HEK293 (cell line): ENCODE measurements around the gene ASTN2.

Experiments
- CTCF ChIA-PET: fragments of 350-600 bp; formaldehyde crosslinking; extraction: SDS; loops from one replicate; lab custom pipeline; 2021; ENCODE audit warnings: antibody characterized with exemption; lab: Yijun Ruan, JAX
- POLR2A ChIA-PET: fragments of 300-600 bp; formaldehyde crosslinking; extraction: SDS; loops from one replicate; lab custom pipeline; 2020; ENCODE audit warnings: antibody characterized with exemption, inconsistent platforms; lab: Yijun Ruan, JAX
- H3K27ac ChIP-seq: fragments of 200-500 bp; sonication (Bioruptor generic); 2 replicates; pipeline ENCODE4 v1.5.1; 2014; ENCODE audit warnings: low read depth, low read length, control low read depth, inconsistent platforms; ENCODE audit errors: extremely low read depth
- H3K36me3 ChIP-seq, 2 experiments: fragments of 200-500 bp in 1 of 2; sonication (Bioruptor generic) in 1 of 2; 1 replicate in 1 of 2; 2 replicates in 1 of 2; pipeline ENCODE4 v1.5.1; 2014 to 2017; ENCODE audit warnings: inconsistent platforms in 2 of 2, low read length in 2 of 2; ENCODE audit not compliant: control insufficient read depth in 2 of 2, insufficient read depth in 1 of 2
- H3K4me1 ChIP-seq: fragments of 200-500 bp; sonication (Bioruptor generic); 2 replicates; pipeline ENCODE4 v1.5.1; 2014; ENCODE audit warnings: mild to moderate bottlenecking, low read length, inconsistent platforms; ENCODE audit not compliant: control insufficient read depth, insufficient read depth
- H3K4me3 ChIP-seq: 2 replicates; pipeline ENCODE4 v1.5.1; 2011; ENCODE audit warnings: low read depth, mild to moderate bottlenecking, control low read depth, low read length, moderate library complexity
- H3K9me3 ChIP-seq: fragments of 200-500 bp; sonication (Bioruptor generic); 2 replicates; pipeline ENCODE4 v1.5.1; 2014; ENCODE audit warnings: low read depth, low read length, inconsistent platforms; ENCODE audit not compliant: control insufficient read depth, insufficient read depth
- EGR2 ChIP-seq: fragments of 450-650 bp; formaldehyde crosslinking; IDR thresholded peaks from 2 replicates; pipeline ENCODE4 v1.5.1; 2016; ENCODE audit warnings: low read depth, missing biosample characterization, missing genetic modification characterization
- PRDM2 ChIP-seq: fragments of 450-650 bp; formaldehyde crosslinking; IDR thresholded peaks from 2 replicates; pipeline ENCODE4 v1.5.1; 2016; ENCODE audit warnings: missing biosample characterization, missing genetic modification characterization, borderline replicate concordance
- SETDB1 ChIP-seq: IDR thresholded peaks from one replicate; pipeline ENCODE4 v1.6.1; 2017; ENCODE audit warnings: mild to moderate bottlenecking, low read length, moderate library complexity, mixed read lengths; ENCODE audit not compliant: insufficient read length
- ZIC2 ChIP-seq: fragments of 450-650 bp; formaldehyde crosslinking; IDR thresholded peaks from 2 replicates; pipeline ENCODE4 v1.5.1; 2016; ENCODE audit warnings: missing biosample characterization, missing genetic modification characterization
- ZNF184 ChIP-seq: fragments of 450-650 bp; IDR thresholded peaks from 2 replicates; pipeline ENCODE4 v1.5.1; 2018; ENCODE audit warnings: missing biosample characterization, mild to moderate bottlenecking, missing genetic modification characterization
- ZNF202 ChIP-seq: fragments of 450-650 bp; formaldehyde crosslinking; IDR thresholded peaks from 2 replicates; pipeline ENCODE4 v1.5.1; 2016; ENCODE audit warnings: missing biosample characterization, missing genetic modification characterization, borderline replicate concordance
- ZNF324 ChIP-seq: fragments of 450-650 bp; formaldehyde crosslinking; IDR thresholded peaks from 2 replicates; pipeline ENCODE4 v1.5.1; 2016; ENCODE audit warnings: missing biosample characterization, missing genetic modification characterization
- ZNF341 ChIP-seq: fragments of 450-650 bp; formaldehyde crosslinking; IDR thresholded peaks from 2 replicates; pipeline ENCODE4; 2016; ENCODE audit warnings: low read depth, missing biosample characterization, missing genetic modification characterization
- ZNF366 ChIP-seq: fragments of 450-650 bp; formaldehyde crosslinking; conservative IDR thresholded peaks from 2 replicates; pipeline ENCODE4 v1.5.1; 2016; ENCODE audit warnings: missing biosample characterization, missing genetic modification characterization
- ZNF626 ChIP-seq: fragments of 450-650 bp; sonication (Bioruptor Pico); formaldehyde crosslinking; IDR thresholded peaks from 2 replicates; pipeline ENCODE4 v1.5.1; 2018; ENCODE audit warnings: missing biosample characterization, missing genetic modification characterization, inconsistent platforms
- ZNF707 ChIP-seq: fragments of 450-650 bp; formaldehyde crosslinking; IDR thresholded peaks from 2 replicates; pipeline ENCODE4 v1.5.1; 2016; ENCODE audit warnings: missing biosample characterization, missing genetic modification characterization
- ZNF785 ChIP-seq: fragments of 450-650 bp; formaldehyde crosslinking; IDR thresholded peaks from 2 replicates; pipeline ENCODE4 v1.5.1; 2016; ENCODE audit warnings: missing biosample characterization, missing genetic modification characterization
- TF ChIP-seq, protein P1 (sequence below): fragments of 450-650 bp; formaldehyde crosslinking; IDR thresholded peaks from 2 replicates; pipeline ENCODE4 v1.5.1; 2016; ENCODE audit warnings: missing biosample characterization, missing genetic modification characterization

ASTN2 gene

DNA sequence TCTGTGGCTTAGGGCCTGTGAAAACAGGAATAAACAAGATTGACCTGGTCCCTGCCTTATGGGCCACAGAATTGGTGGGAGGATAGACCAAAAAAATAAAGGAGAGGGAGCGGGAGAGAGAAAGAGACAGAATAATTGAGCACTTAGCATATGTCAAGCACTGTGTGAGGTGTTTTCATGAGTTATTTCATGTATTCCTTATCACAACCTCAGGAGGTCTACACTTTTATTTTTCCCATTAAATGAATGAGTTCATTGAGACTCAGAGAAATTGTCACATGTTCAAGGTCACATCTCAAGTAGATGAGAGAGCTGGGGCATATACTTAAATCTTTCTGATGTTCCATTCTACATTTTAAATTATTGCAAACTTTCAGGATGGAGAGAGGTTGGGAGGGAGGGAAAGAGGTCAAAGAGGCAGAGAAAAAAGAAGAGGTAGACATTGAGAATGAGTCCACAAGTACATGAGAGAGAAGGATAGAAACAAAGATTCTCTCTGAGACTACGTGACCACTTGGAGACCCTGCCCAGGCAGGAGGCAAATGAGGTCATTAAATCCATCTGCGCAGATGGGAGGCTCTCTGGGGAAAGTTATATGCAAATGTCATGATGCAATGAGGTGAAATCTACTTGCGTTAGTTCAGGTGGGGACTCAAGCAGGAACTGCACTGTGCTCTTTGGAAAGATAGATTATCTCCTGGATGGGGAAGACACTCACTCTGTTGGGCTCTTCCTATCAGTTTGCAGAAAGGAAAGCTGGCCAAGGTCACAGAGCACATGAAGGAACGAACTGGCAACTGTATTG, 1019.8 kb downstream of the ASTN2 start (continued):
- no peak for TF ChIP-seq PRDM2 (tag by site-specific recombination)
- no peak for TF ChIP-seq SETDB1
- peak; percentile 47 for TF ChIP-seq ZNF366 (tag by site-specific recombination)
- 0 out of 2 replicates have a peak, but pooled peaks have one; percentile 21 for TF ChIP-seq ZNF324 (tag by site-specific recombination)

GRCh38 chr9:116394070-116394469, 1020.8 kb downstream of the ASTN2 start:
- no peaks in the 10 kb centered on the region for H3K9me3 ChIP-seq
- no peaks in the 10 kb centered on the region for H3K36me3 ChIP-seq
- no peak overlapping the region for H3K4me3 ChIP-seq
- ChIA-PET CTCF (interaction anchor here (0.7 kb wide), 2 partner anchors 58 to 144 kb away, joined by 3 read pairs; no protein-coding TSS in a partner anchor), POLR2A (no interaction called here)
- H3K4me1 ChIP-seq = no peaks in the 10 kb centered on the region
- no peak overlapping the region for H3K27ac ChIP-seq
- TF ChIP-seq ZNF341 (tag by site-specific recombination) (no peak), EGR2 (tag by site-specific recombination) (peak; percentile 38; the same call in 1 of the 2 replicates)

- TF ChIP-seq EGR2 (tag by site-specific recombination) (no peak), ZNF785 (no peak), ZNF184 (tag by site-specific recombination) (no peak), ZNF707 (tag by site-specific recombination) (no peak)
- TF ChIP-seq, protein P1, sequence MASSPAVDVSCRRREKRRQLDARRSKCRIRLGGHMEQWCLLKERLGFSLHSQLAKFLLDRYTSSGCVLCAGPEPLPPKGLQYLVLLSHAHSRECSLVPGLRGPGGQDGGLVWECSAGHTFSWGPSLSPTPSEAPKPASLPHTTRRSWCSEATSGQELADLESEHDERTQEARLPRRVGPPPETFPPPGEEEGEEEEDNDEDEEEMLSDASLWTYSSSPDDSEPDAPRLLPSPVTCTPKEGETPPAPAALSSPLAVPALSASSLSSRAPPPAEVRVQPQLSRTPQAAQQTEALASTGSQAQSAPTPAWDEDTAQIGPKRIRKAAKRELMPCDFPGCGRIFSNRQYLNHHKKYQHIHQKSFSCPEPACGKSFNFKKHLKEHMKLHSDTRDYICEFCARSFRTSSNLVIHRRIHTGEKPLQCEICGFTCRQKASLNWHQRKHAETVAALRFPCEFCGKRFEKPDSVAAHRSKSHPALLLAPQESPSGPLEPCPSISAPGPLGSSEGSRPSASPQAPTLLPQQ (tag by site-specific recombination) = no peak
- TF ChIP-seq, all 188 proteins: peak for 0
- H3K36me3 ChIP-seq = no peaks in the 10 kb centered on the region
- H3K4me1 ChIP-seq = no peaks in the 10 kb centered on the region
- H3K9me3 ChIP-seq = no peaks in the 10 kb centered on the region
- CTCF ChIA-PET = no interaction called here
- POLR2A ChIA-PET = no interaction called here
- no peak overlapping the region for H3K4me3 ChIP-seq
- no peak overlapping the region for H3K27ac ChIP-seq
Observed at GRCh38 chr9:116393198-116393597, 1021.7 kb downstream of the ASTN2 start.

GRCh38 chr9:116391306-116391900, 1023.5 kb downstream of the ASTN2 start:
- TF ChIP-seq ZNF626 = no peak
- TF ChIP-seq ZIC2 = peak; percentile 53
- TF ChIP-seq ZNF202 = no peak
- TF ChIP-seq, all 188 proteins: peak for 1
- H3K36me3 ChIP-seq = no peaks in the 10 kb centered on the region
- ChIA-PET POLR2A (no interaction called here), CTCF (interaction anchor here (0.5 kb wide), 1 partner anchor 115 kb away, joined by 3 read pairs; no protein-coding TSS in a partner anchor)
- no peak overlapping the region for H3K27ac ChIP-seq
- H3K4me3 ChIP-seq = no peak overlapping the region
- no peaks in the 10 kb centered on the region for H3K4me1 ChIP-seq
- no peaks in the 10 kb centered on the region for H3K9me3 ChIP-seq
